GM18526 (cell line): ENCODE measurements around the gene DNAJC18.

Experiments
- POLR2A ChIP-seq: IDR thresholded peaks from 3 replicates; pipeline ENCODE4 v1.6.1; 2011; ENCODE audit not compliant: insufficient read length; ENCODE audit errors: extremely low read depth

The DNAJC18 gene

GRCh38 chr5:139415869-139416268 lies 23.5 kb downstream of the DNAJC18 start:
- TF ChIP-seq POLR2A = no peak

GRCh38 chr5:139415221-139415861 lies 24.0 kb downstream of the DNAJC18 start:
- TF ChIP-seq POLR2A = no peak

- no peak for TF ChIP-seq POLR2A
Measured at GRCh38 chr5:139414581-139415130, 24.7 kb downstream of the DNAJC18 start.

GRCh38 chr5:139413963-139414362 lies 25.4 kb downstream of the DNAJC18 start:
- no peak for TF ChIP-seq POLR2A

GRCh38 chr5:139413153-139413552 lies 26.2 kb downstream of the DNAJC18 start:
- no peak for TF ChIP-seq POLR2A

GRCh38 chr5:139410993-139411828 lies 28.1 kb downstream of the DNAJC18 start:
- no peak for TF ChIP-seq POLR2A

- TF ChIP-seq POLR2A = no peak
Measured at GRCh38 chr5:139410121-139410992, 29.0 kb downstream of the DNAJC18 start.

GRCh38 chr5:139408191-139408590 lies 31.1 kb downstream of the DNAJC18 start:
- no peak for TF ChIP-seq POLR2A

- no peak for TF ChIP-seq POLR2A
Measured at GRCh38 chr5:139407517-139407916, 31.8 kb downstream of the DNAJC18 start.

GRCh38 chr5:139406963-139407362 lies 32.4 kb downstream of the DNAJC18 start:
- TF ChIP-seq POLR2A = no peak

GRCh38 chr5:139404484-139404840 lies 34.9 kb downstream of the DNAJC18 start:
- no peak for TF ChIP-seq POLR2A

GRCh38 chr5:139403787-139404483 lies 35.4 kb downstream of the DNAJC18 start, which contains the start of gene SPATA24:
Gene SPATA24 (minus strand): TSS chr5:139404089. CDS start chr5:139404060, 29 bp downstream.
- TF ChIP-seq POLR2A = peak; percentile 43

- TF ChIP-seq POLR2A = no peak
Measured at GRCh38 chr5:139403418-139403786, 35.9 kb downstream of the DNAJC18 start.

- no peak for TF ChIP-seq POLR2A
Measured at GRCh38 chr5:139402561-139403158, 36.7 kb downstream of the DNAJC18 start.

GRCh38 chr5:139401546-139401945 lies 37.8 kb downstream of the DNAJC18 start:
- no peak for TF ChIP-seq POLR2A
